ENCODE data around the gene NRL. TPM values are rescaled to one million over a fixed set of nuclear protein-coding genes. Genes with fewer than 3 reads are reported as not detected.

Gene NRL
- total RNA-seq, 1 donor from 2014 or later: 0.54 TPM

GRCh38 chr14:24067133-24068082, 47.3 kb downstream of the NRL start:
- Histone ChIP-seq H3K4me2 (no peak overlapping the region), H3K36me3 (no peaks in the 10 kb centered on the region), H3K4me1 (no peaks in the 10 kb centered on the region), H3F3A (ENCODE audit: low read depth) (no peaks in the 10 kb centered on the region), H2AFZ (replicated peaks) (no peak overlapping the region), H4K20me1 (ENCODE audit: low read depth) (no peaks in the 10 kb centered on the region), H3K79me2 (ENCODE audit: low read depth) (no peaks in the 10 kb centered on the region), H3K9me3 (ENCODE audit: low read depth) (no peaks in the 10 kb centered on the region), H3K27me3 (no peaks in the 10 kb centered on the region), H3K27ac (no peak overlapping the region), H3K4me3 (no peak overlapping the region), H3K9ac (no peak overlapping the region)
- DNase-seq (ENCODE audit: low spot score): no peak
- Mint-ChIP-seq H3K9me3 (no peaks in the 10 kb centered on the region), H3K4me3 (no peak overlapping the region), H3K27ac (no peak overlapping the region), H3K4me1 (peaks cover 5% of the 10 kb centered on the region), H3K36me3 (no peaks in the 10 kb centered on the region), H3K27me3 (ENCODE audit: insufficient read depth, low read depth) (peaks cover 6% of the 10 kb centered on the region)
- TF ChIP-seq EZH2phosphoT487 (IDR thresholded peaks at IDR 0.05): no peak
- no peak for TF ChIP-seq CTCF (IDR thresholded peaks at IDR 0.05)
- no peak for TF ChIP-seq EZH2 (IDR thresholded peaks at IDR 0.05)

GRCh38 chr14:24066496-24067132, 48.1 kb downstream of the NRL start:
- TF ChIP-seq CTCF (IDR thresholded peaks at IDR 0.05): no peak
- no peak for TF ChIP-seq EZH2 (IDR thresholded peaks at IDR 0.05)
- no peak for TF ChIP-seq EZH2phosphoT487 (IDR thresholded peaks at IDR 0.05)
- H2AFZ ChIP-seq (replicated peaks): no peak overlapping the region
- H3K27ac ChIP-seq: no peak overlapping the region
- H3K9ac ChIP-seq: no peak overlapping the region
- H3K4me1 ChIP-seq: no peaks in the 10 kb centered on the region
- no peak for DNase-seq (ENCODE audit: low spot score)
- Mint-ChIP-seq H3K36me3 (no peaks in the 10 kb centered on the region), H3K9me3 (no peaks in the 10 kb centered on the region), H3K4me1 (peaks cover 5% of the 10 kb centered on the region), H3K27ac (no peak overlapping the region), H3K4me3 (no peak overlapping the region), H3K27me3 (ENCODE audit: insufficient read depth, low read depth) (peaks cover 6% of the 10 kb centered on the region)
- no peaks in the 10 kb centered on the region for H3F3A ChIP-seq (ENCODE audit: low read depth)
- no peak overlapping the region for H3K4me2 ChIP-seq
- H3K4me3 ChIP-seq: no peak overlapping the region
- no peaks in the 10 kb centered on the region for H3K27me3 ChIP-seq
- no peaks in the 10 kb centered on the region for H3K36me3 ChIP-seq
- H3K79me2 ChIP-seq (ENCODE audit: low read depth): no peaks in the 10 kb centered on the region
- H3K9me3 ChIP-seq (ENCODE audit: low read depth): no peaks in the 10 kb centered on the region
- no peaks in the 10 kb centered on the region for H4K20me1 ChIP-seq (ENCODE audit: low read depth)

GRCh38 chr14:24065408-24065807, 49.3 kb downstream of the NRL start:
- TF ChIP-seq EZH2 (IDR thresholded peaks at IDR 0.05) (no peak), EZH2phosphoT487 (IDR thresholded peaks at IDR 0.05) (no peak), CTCF (IDR thresholded peaks at IDR 0.05) (no peak)
- H3K9me3 ChIP-seq (ENCODE audit: low read depth): no peaks in the 10 kb centered on the region
- no peaks in the 10 kb centered on the region for H3K36me3 ChIP-seq
- H3F3A ChIP-seq (ENCODE audit: low read depth): no peaks in the 10 kb centered on the region
- no peak overlapping the region for H3K9ac ChIP-seq
- no peak overlapping the region for H3K27ac ChIP-seq
- H3K4me2 ChIP-seq: no peak overlapping the region
- H3K27me3 ChIP-seq: no peaks in the 10 kb centered on the region
- H4K20me1 ChIP-seq (ENCODE audit: low read depth): no peaks in the 10 kb centered on the region
- no peak for DNase-seq (ENCODE audit: low spot score)
- Mint-ChIP-seq H3K4me3 (no peak overlapping the region), H3K27ac (no peak overlapping the region), H3K4me1 (peaks cover 5% of the 10 kb centered on the region), H3K36me3 (no peaks in the 10 kb centered on the region), H3K27me3 (ENCODE audit: insufficient read depth, low read depth) (peaks cover 6% of the 10 kb centered on the region), H3K9me3 (no peaks in the 10 kb centered on the region)
- H2AFZ ChIP-seq (replicated peaks): no peak overlapping the region
- no peaks in the 10 kb centered on the region for H3K79me2 ChIP-seq (ENCODE audit: low read depth)
- no peaks in the 10 kb centered on the region for H3K4me1 ChIP-seq
- no peak overlapping the region for H3K4me3 ChIP-seq
